Common myeloid progenitor, CD34-positive (primary cell): ENCODE results near the gene ZNF44.

ENCODE experiments used
- CTCF ChIA-PET: fragments of 350-600 bp; sonication (Branson Sonifier 250); formaldehyde crosslinking; loops from one replicate; lab custom pipeline; 2021; ENCODE audit warnings: antibody characterized with exemption; lab: Charles Lee
- POLR2A ChIA-PET: fragments of 350-600 bp; sonication (Branson Sonifier 250); formaldehyde crosslinking; loops from one replicate; lab custom pipeline; 2021; ENCODE audit warnings: antibody characterized with exemption; lab: Charles Lee
- DNase-seq, 3 donors: peaks; one replicate each; pipeline versions ENCODE4 v3.0.0 to v3.0.0-alpha.2; 2013
- H3K27ac ChIP-seq, 2 experiments: 1 replicate in 1 of 2; 2 replicates in 1 of 2; pipeline ENCODE4 v1.7.0; 2013; ENCODE audit warnings: inconsistent platforms in 2 of 2, low read length in 2 of 2, mild to moderate bottlenecking in 2 of 2, low read depth in 1 of 2, moderate library complexity in 1 of 2; ENCODE audit not compliant: severe bottlenecking in 2 of 2, insufficient read depth in 1 of 2, poor library complexity in 1 of 2
- H3K27me3 ChIP-seq, 5 experiments: replicated peaks in 2 of 5; 1 replicate in 3 of 5; 2 replicates in 2 of 5; pipeline versions ENCODE4 v1.6.1 to v1.7.0; 2013; ENCODE audit warnings: low read length in 4 of 5, mild to moderate bottlenecking in 2 of 5, moderate library complexity in 2 of 5, inconsistent platforms in 1 of 5; ENCODE audit not compliant: insufficient read depth in 5 of 5, control insufficient read depth in 4 of 5
- H3K36me3 ChIP-seq, 4 experiments: 1 replicate in 2 of 4; 2 replicates in 2 of 4; pipeline versions ENCODE4 v1.6.1 to v1.7.0; 2013; ENCODE audit warnings: low read length in 3 of 4, control low read depth in 1 of 4, mild to moderate bottlenecking in 1 of 4; ENCODE audit not compliant: control insufficient read depth in 4 of 4, insufficient read depth in 4 of 4
- H3K4me1 ChIP-seq, 4 experiments: 1 replicate in 3 of 4; 2 replicates in 1 of 4; pipeline versions ENCODE4 v1.6.1 to v1.7.1; 2013; ENCODE audit warnings: low read length in 3 of 4, mild to moderate bottlenecking in 3 of 4, control low read depth in 1 of 4, inconsistent platforms in 1 of 4, moderate library complexity in 1 of 4; ENCODE audit not compliant: control insufficient read depth in 4 of 4, insufficient read depth in 4 of 4; ENCODE audit errors: control extremely low read depth in 1 of 4
- H3K4me3 ChIP-seq, 7 experiments: 1 replicate in 4 of 7; 2 replicates in 3 of 7; pipeline versions ENCODE4 v1.5.1 to v1.7.0; 2013; ENCODE audit warnings: mild to moderate bottlenecking in 7 of 7, low read length in 6 of 7, moderate library complexity in 6 of 7, inconsistent platforms in 2 of 7, low read depth in 2 of 7, control low read depth in 1 of 7; ENCODE audit not compliant: insufficient read depth in 4 of 7, control insufficient read depth in 1 of 7; ENCODE audit errors: extremely low read depth in 1 of 7
- H3K9me3 ChIP-seq, 5 experiments: 1 replicate in 4 of 5; 2 replicates in 1 of 5; pipeline versions ENCODE4 v1.6.1 to v1.7.1; 2013; ENCODE audit warnings: low read length in 4 of 5, mild to moderate bottlenecking in 2 of 5, inconsistent platforms in 1 of 5, low read depth in 1 of 5, moderate library complexity in 1 of 5; ENCODE audit not compliant: control insufficient read depth in 4 of 5, insufficient read depth in 2 of 5; ENCODE audit errors: control extremely low read depth in 1 of 5
- WGBS: methylation state at CpG from one replicate; pipeline ENCODE4 v1.1.5; 2013; ENCODE audit not compliant: insufficient coverage; 5-methylcytosine and 5-hydroxymethylcytosine counted together

Gene ZNF44

GRCh38 chr19:12232961-12233360 lies 61.7 kb downstream of the ZNF44 start:
- ChIA-PET CTCF (no interaction called here), POLR2A (no interaction called here)
- no peaks in the 10 kb centered on the region for H3K27me3 ChIP-seq
- H3K4me1 ChIP-seq, result no peaks in the 10 kb centered on the region
- no peak for DNase-seq
- H3K9me3 ChIP-seq, result peaks cover 3 to 82% (median 34%) of the 10 kb centered on the region in 5 experiments
- peaks cover 0 to 53% (median 19%) of the 10 kb centered on the region in 4 experiments for H3K36me3 ChIP-seq
- peak overlapping the region in 1 of 7 experiments; percentile 19 for H3K4me3 ChIP-seq
- H3K27ac ChIP-seq, result no peak overlapping the region
- 100% methylated on average over 3 of the region's 3 CpGs for WGBS

- Histone ChIP-seq H3K36me3 (peaks cover 0 to 38% (median 12%) of the 10 kb centered on the region in 4 experiments), H3K9me3 (peaks cover 3 to 74% (median 32%) of the 10 kb centered on the region in 5 experiments), H3K27ac (no peak overlapping the region), H3K4me1 (no peaks in the 10 kb centered on the region), H3K4me3 (no peak overlapping the region), H3K27me3 (no peaks in the 10 kb centered on the region)
- DNase-seq, result no peak
- ChIA-PET CTCF (no interaction called here), POLR2A (interaction anchor here (0.6 kb wide), 1 partner anchor 252 kb away, joined by 3 read pairs; no protein-coding TSS in a partner anchor)
- WGBS, result 72% methylated on average over 2 of the region's 6 CpGs
Measured at GRCh38 chr19:12230751-12231733, 63.6 kb downstream of the ZNF44 start.

GRCh38 chr19:12229990-12230389 lies 64.7 kb downstream of the ZNF44 start:
- H3K9me3 ChIP-seq, result peaks cover 3 to 75% (median 27%) of the 10 kb centered on the region in 5 experiments
- no peak overlapping the region for H3K27ac ChIP-seq
- no peaks in the 10 kb centered on the region for H3K27me3 ChIP-seq
- CTCF ChIA-PET, result no interaction called here
- WGBS, result 97% methylated on average over 3 of the region's 3 CpGs
- H3K4me1 ChIP-seq, result no peaks in the 10 kb centered on the region
- no peak overlapping the region for H3K4me3 ChIP-seq
- POLR2A ChIA-PET, result no interaction called here
- no peak for DNase-seq
- peaks cover 0 to 39% (median 15%) of the 10 kb centered on the region in 4 experiments for H3K36me3 ChIP-seq

GRCh38 chr19:12224676-12225075 lies 70.0 kb downstream of the ZNF44 start:
- ChIA-PET CTCF (no interaction called here), POLR2A (no interaction called here)
- H3K27ac ChIP-seq, result no peak overlapping the region
- peaks cover 0 to 41% (median 9%) of the 10 kb centered on the region in 4 experiments for H3K36me3 ChIP-seq
- no peak overlapping the region for H3K4me3 ChIP-seq
- H3K9me3 ChIP-seq, result peaks cover 0 to 80% (median 33%) of the 10 kb centered on the region in 5 experiments
- WGBS, result 100% methylated on average over 6 of the region's 6 CpGs
- no peaks in the 10 kb centered on the region for H3K4me1 ChIP-seq
- H3K27me3 ChIP-seq, result no peaks in the 10 kb centered on the region
- DNase-seq, result no peak

- no peaks in the 10 kb centered on the region for H3K27me3 ChIP-seq
- H3K4me1 ChIP-seq, result no peaks in the 10 kb centered on the region
- no peak overlapping the region for H3K4me3 ChIP-seq
- H3K27ac ChIP-seq, result no peak overlapping the region
- POLR2A ChIA-PET, result no interaction called here
- DNase-seq, result no peak
- H3K36me3 ChIP-seq, result peaks cover 0 to 42% (median 7%) of the 10 kb centered on the region in 4 experiments
- WGBS, result 100% methylated on average over 1 of the region's 1 CpG
- CTCF ChIA-PET, result no interaction called here
- H3K9me3 ChIP-seq, result peaks cover 1 to 86% (median 38%) of the 10 kb centered on the region in 5 experiments
Measured at GRCh38 chr19:12222980-12223630, 71.6 kb downstream of the ZNF44 start.
